Anterior cingulate cortex (tissue), 58 donors: ENCODE measurements around the gene SOS1.
"Not testable (repeated sequence)": the region's sequence is repeated elsewhere in the genome, so short reads cannot be mapped to it uniquely, and the experiment has no call there.

ENCODE experiments used
- DNase-seq, 58 donors: peaks; one replicate each; lab custom pipeline; 2025; lab: John Stamatoyannopoulos, UW

Gene SOS1

GRCh38 chr2:39107724-39108273 lies 13.1 kb downstream of the SOS1 start:
- DNase-seq: no peak

GRCh38 chr2:39107156-39107555 lies 13.7 kb downstream of the SOS1 start:
- peak in 23 of 58 donors; percentile 1 to 34 (median 7) for DNase-seq

- no peak for DNase-seq
Measured at GRCh38 chr2:39099870-39100728, 20.8 kb downstream of the SOS1 start.

- DNase-seq: no peak
Measured at GRCh38 chr2:39099310-39099869, 21.5 kb downstream of the SOS1 start.

- no peak for DNase-seq
Measured at GRCh38 chr2:39095624-39096023, 25.2 kb downstream of the SOS1 start.

- DNase-seq: no peak
Measured at GRCh38 chr2:39094717-39095363, 26.0 kb downstream of the SOS1 start.

- no peak for DNase-seq
Measured at GRCh38 chr2:39093218-39093898, 27.5 kb downstream of the SOS1 start.

- no peak for DNase-seq
Measured at GRCh38 chr2:39091543-39091942, 29.3 kb downstream of the SOS1 start.

DNA sequence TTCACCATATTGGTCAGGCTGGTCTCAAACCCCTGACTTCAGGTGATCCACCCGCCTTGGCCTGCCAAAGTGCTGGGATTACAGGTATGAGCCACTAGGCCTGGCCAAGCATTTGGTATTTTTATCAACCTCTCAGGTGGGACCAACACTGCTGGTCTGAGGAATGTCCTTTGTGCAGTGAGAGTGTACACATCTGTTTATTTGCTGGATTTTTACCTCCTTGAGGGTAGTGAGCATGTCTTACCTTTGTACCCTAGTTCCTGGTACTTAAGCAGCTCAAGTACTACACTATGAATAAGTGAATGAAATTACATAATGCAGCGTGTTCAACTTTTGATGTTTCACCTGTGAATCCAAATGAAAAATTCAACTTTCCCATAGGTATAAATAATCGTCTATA lies 29.8 kb downstream of the SOS1 start:
- DNase-seq: no peak

DNA sequence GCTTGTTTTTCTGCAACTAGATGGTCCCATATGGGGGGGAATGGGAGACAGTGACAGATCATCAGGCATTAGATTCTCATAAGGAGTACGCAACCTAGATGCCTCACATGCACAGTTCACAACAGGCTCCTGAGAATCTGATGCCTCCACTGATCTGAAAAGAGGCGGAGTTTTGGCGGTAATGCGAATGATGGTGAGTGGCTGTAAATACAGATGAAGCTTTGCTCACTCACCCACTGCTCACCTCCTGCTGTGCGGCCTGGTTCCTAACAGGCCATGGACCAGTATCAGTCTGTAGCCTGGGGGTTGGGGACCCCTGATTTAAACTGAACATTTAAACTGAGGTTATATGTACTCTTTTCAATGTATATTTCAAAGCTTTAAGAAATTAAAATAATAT lies 40.7 kb downstream of the SOS1 start:
- DNase-seq: no peak

GRCh38 chr2:39069890-39070465 lies 50.9 kb downstream of the SOS1 start:
- DNase-seq: no peak

DNA sequence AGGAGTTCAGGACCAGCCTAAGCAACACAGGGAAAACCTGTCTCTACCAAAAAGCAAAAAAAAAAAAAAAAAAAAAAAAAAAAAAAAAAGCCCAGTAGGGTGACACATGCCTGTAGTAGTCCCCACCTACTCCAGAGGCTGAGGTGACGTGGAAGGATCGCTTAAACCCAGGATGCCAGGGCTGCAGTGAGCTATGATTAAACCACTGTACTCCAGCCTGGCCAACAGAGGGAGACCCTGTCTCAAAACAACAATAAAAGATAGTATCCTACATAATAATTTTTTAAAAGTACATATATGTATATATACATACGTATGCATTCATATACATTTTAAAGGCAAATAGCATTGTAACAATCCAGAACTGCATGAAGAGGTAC lies 51.7 kb downstream of the SOS1 start:
- no peak for DNase-seq

- no peak for DNase-seq
Measured at GRCh38 chr2:39068299-39069135, 52.3 kb downstream of the SOS1 start.

GRCh38 chr2:39065616-39066015 lies 55.2 kb downstream of the SOS1 start:
- no peak for DNase-seq

- DNase-seq: no peak
Measured at GRCh38 chr2:39062320-39062719, 58.5 kb downstream of the SOS1 start.

- DNase-seq: no peak
Measured at GRCh38 chr2:39061280-39061679, 59.6 kb downstream of the SOS1 start.

DNA sequence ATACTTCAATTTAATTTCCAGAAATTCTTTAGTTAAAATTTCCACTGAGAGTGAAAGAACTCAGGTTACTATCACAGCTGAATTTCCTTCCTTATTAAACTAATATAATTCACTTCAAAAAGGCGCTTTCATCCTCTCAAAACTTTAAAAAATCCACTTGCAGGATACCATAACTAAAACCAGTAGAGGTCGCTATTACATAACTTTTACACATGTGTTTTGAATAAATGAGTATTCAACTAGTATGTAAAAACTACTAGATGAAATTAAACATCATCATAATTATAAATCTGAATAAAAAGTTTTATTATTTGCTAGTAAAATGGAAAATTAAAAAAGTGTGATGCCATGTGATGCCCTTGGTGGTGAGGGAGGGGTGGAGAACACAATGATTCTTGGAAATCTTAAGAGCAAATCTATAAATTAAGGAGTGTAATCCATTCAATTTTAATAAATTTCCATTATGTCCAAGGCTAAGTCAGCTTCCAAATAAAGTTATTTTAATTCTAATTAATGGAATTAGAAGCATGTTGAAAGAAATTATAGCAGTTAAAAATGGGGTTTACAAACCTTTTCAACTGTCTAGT lies 61.4 kb downstream of the SOS1 start:
- peak in 1 of 58 donors; percentile 4 for DNase-seq

- DNase-seq: no peak
Measured at GRCh38 chr2:39058101-39058500, 62.8 kb downstream of the SOS1 start.

GRCh38 chr2:39052665-39053064 lies 68.2 kb downstream of the SOS1 start:
- not testable (repeated sequence) for DNase-seq
